AG09309 (cell line): ENCODE measurements around the gene RESF1.

Experiments used
- DNase-seq: peaks from one replicate; pipeline ENCODE4 v3.0.0-alpha.2; 2010; ENCODE audit warnings: low read depth
- H3K4me3 ChIP-seq: 2 replicates; pipeline ENCODE4 v1.5.1; 2011; ENCODE audit warnings: mild to moderate bottlenecking, low read depth, low read length, moderate library complexity; ENCODE audit not compliant: control insufficient read depth
- CTCF ChIP-seq: IDR thresholded peaks from 2 replicates; pipeline ENCODE4 v1.5.1; 2011; ENCODE audit warnings: mild to moderate bottlenecking, low read depth, low read length, inconsistent platforms; ENCODE audit not compliant: insufficient read depth, control insufficient read depth; ENCODE audit errors: missing control alignments

Gene RESF1

DNA sequence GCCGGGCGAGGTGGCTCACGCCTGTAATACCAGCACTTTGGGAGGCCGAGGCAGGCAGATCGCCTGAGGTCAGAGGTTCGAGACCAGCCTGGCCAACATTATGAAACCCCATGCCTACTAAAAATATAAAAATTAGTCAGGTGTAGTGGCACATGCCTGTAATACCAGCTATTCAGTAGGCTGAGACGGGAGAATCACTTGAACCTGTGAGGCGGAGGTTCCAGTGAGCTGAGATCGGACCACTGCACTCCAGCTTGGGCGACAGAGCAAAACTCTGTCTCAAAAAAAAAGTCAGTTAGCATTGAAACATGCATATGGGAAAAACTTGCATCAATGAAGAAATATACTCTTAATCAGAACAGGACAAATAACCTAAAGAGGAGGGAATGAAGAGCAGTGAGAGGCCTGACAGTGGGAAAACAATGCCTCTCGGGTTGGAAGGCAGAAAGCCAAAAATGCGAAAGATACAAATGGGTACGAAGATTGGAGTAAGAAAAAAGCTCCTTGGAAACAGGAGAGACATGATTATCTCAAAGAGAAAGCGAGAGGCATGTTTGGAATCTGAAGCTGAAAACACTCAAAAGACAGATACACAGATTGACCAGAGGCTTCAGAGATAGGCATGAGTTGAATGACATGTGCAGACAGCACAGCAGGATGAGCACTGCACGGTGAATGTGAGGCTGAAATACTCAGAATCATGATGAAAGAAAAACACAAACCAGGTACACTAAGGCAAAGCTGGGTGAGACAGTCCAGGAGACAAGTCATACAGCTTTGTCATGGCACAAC, 30.6 kb downstream of the RESF1 start:
- no peak for DNase-seq
- TF ChIP-seq CTCF = no peak
- H3K4me3 ChIP-seq = no peak overlapping the region

DNA sequence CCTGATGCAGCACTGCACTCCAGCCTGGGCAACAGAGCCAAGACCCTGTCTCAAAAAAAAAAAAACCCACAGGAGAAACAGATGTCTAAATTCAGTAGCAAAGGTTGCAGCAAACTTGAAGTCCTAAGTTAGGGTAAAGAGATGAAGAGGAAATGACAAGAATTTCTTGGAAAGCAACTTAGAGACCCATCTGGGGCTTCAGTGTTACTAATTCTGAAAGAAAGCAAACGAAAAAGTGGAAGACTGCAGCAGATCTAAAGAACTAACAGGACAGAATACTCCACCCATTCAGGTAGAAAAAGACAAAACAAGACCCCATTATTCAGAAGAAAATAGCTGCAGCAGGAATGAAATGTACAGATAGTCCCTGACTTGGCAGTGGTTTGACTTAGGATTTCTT, 31.9 kb downstream of the RESF1 start:
- DNase-seq = no peak
- no peak overlapping the region for H3K4me3 ChIP-seq
- TF ChIP-seq CTCF = no peak

GRCh38 chr12:31991815-31992214, 32.6 kb downstream of the RESF1 start:
- TF ChIP-seq CTCF = no peak
- H3K4me3 ChIP-seq = no peak overlapping the region
- no peak for DNase-seq

GRCh38 chr12:31999692-32000091, 40.5 kb downstream of the RESF1 start:
- TF ChIP-seq CTCF = no peak
- no peak overlapping the region for H3K4me3 ChIP-seq
- DNase-seq = no peak

GRCh38 chr12:32000373-32001005, 41.3 kb downstream of the RESF1 start:
- no peak for DNase-seq
- TF ChIP-seq CTCF = no peak
- no peak overlapping the region for H3K4me3 ChIP-seq

GRCh38 chr12:32002848-32003493, 43.8 kb downstream of the RESF1 start:
- no peak overlapping the region for H3K4me3 ChIP-seq
- no peak for TF ChIP-seq CTCF
- no peak for DNase-seq
